GM18517 (cell line): Measurements from ENCODE around the gene VIPR1.

Experiments
- ATAC-seq: cut with Tn5 transposase; IDR thresholded peaks from one replicate; pipeline ENCODE4 v1.9.1; 2021; ENCODE audit warnings: mild to moderate bottlenecking, moderate library complexity; ENCODE audit not compliant: unreplicated experiment

VIPR1 gene

GRCh38 chr3:42493126-42493797 lies 9.2 kb upstream of the VIPR1 start:
- ATAC-seq: no peak

GRCh38 chr3:42493798-42494151 lies 8.7 kb upstream of the VIPR1 start:
- ATAC-seq: no peak

- no peak for ATAC-seq
These were observed 7.0 kb upstream of the VIPR1 start for GRCh38 chr3:42495393-42495792.

- no peak for ATAC-seq
These were observed 5.3 kb upstream of the VIPR1 start for GRCh38 chr3:42497009-42497731.

GRCh38 chr3:42498034-42498433 lies 4.4 kb upstream of the VIPR1 start:
- ATAC-seq: no peak

GRCh38 chr3:42498791-42499477 lies 3.5 kb upstream of the VIPR1 start:
- ATAC-seq: no peak

- ATAC-seq: no peak
These were observed 3.0 kb upstream of the VIPR1 start for GRCh38 chr3:42499478-42499871.

GRCh38 chr3:42500091-42500490 lies 2.4 kb upstream of the VIPR1 start:
- no peak for ATAC-seq

- no peak for ATAC-seq
These were observed 1.5 kb upstream of the VIPR1 start for GRCh38 chr3:42500909-42501308.

GRCh38 chr3:42501321-42501680 lies 1.1 kb upstream of the VIPR1 start:
- ATAC-seq: no peak

- peak; percentile 40 for ATAC-seq
These were observed 588 bp upstream of the VIPR1 start for GRCh38 chr3:42501681-42502428.

GRCh38 chr3:42503251-42503924 lies 945 bp downstream of the VIPR1 start:
- ATAC-seq: no peak

- no peak for ATAC-seq
These were observed 1.5 kb downstream of the VIPR1 start for GRCh38 chr3:42503957-42504333.

GRCh38 chr3:42504334-42505127 lies 2.1 kb downstream of the VIPR1 start:
- no peak for ATAC-seq

GRCh38 chr3:42505128-42505848 lies 2.8 kb downstream of the VIPR1 start:
- no peak for ATAC-seq

GRCh38 chr3:42505849-42506410 lies 3.5 kb downstream of the VIPR1 start:
- ATAC-seq: no peak

- ATAC-seq: no peak
These were observed 4.8 kb downstream of the VIPR1 start for GRCh38 chr3:42507252-42507651.

GRCh38 chr3:42507761-42508335 lies 5.4 kb downstream of the VIPR1 start:
- ATAC-seq: no peak

GRCh38 chr3:42508562-42508961 lies 6.1 kb downstream of the VIPR1 start:
- no peak for ATAC-seq
